ENCODE measurements around the gene DNAJB5. TPM values are rescaled to one million over a fixed set of nuclear protein-coding genes. Genes with fewer than 3 reads are reported as not detected.
"Not testable (repeated sequence)": the region's sequence is repeated elsewhere in the genome, so short reads cannot be mapped to it uniquely, and the experiment has no call there.

DNAJB5 gene
- 53.0 TPM for polyA plus RNA-seq (2013, experiment 1 of 2)
- 42.1 TPM for polyA plus RNA-seq (2013, experiment 2 of 2)

DNA sequence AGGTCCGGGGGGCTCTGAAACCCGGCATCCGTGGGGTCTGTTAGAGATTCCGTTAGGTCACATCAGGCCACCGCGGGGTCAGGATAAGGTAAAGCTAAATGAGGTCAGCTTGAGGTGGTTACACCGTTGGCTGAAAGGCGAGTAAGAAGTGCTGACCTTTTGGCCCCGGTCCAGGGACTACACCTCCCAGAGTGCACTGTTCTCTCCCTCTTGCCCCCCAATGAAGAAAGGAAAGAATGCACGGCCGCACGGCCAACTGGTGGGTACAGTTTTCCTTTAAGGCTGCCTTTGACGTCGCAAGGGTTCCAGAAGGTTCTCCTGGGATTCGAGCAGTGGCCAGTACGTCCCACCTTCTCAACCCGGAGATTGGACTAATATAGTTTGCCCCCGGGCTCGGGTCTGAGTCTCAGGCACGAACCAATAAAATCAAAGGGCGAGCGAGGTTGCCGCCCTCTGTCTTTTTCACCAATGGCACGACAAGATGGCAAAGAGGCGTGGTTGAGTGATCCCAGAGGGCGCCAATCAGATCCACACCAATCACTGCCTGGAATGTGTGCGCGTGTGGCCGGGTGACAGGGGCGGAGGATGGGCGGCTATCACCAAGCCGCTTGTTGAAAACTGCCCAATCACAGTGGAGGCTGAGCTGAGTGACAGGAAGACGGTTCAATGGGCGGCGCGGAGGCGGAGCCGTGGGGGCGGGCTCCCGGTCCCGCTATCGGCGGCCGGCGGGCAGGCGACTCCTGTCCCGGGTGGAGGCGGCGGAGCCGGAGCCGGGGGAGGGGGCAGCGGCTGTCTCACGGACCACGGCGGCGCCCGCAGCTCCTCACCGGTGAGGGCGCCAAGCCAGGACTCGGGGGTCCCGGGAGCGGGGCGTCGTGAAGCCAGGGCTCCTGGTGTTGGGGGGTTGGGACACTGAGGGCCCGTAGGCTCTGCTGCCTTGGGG lies at the start of gene DNAJB5:
Gene DNAJB5, plus strand, starts transcription at position 743 of the 943 bp plus-strand sequence. CDS start 886 bp downstream, outside the sequence.
- 1% methylated on average over 31 to 46 of the region's 65 CpGs for WGBS, 2 experiments (ENCODE audit: insufficient coverage in 2 of 2)
- H3K27ac ChIP-seq (ENCODE audit: low read depth, low read length, severe bottlenecking) = peak within 1 kb of the TSS; percentile 99

DNA sequence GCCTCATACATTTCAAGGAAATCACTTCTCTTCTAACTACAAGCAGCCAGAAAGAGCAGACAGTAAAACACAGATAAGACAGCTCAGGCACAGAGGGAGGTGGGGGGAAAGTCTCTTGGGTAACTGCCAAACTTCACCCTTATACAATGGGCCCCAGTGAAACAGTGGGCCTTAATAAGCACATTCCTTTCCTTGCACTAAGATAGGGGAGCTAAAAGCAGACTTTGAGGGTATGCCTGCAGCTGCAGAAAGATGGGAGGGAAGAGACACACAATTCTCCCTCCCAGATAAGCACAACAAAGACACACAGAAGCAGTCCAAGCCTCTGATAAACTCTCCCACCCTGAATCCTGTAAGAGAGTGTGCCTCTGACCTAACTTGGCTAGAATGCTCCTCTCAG lies 49.6 kb upstream of the DNAJB5 start:
- H3K27ac ChIP-seq (ENCODE audit: low read depth, low read length, severe bottlenecking) = peak overlapping the region; percentile 59
- H3K9me3 ChIP-seq (ENCODE audit: control insufficient read depth, low read length); H3K4me3 ChIP-seq (ENCODE audit: extremely low read depth, insufficient read depth, low read length, poor library complexity, severe bottlenecking); H3K36me3 ChIP-seq (ENCODE audit: control insufficient read depth, insufficient read depth, low read length): not testable (repeated sequence)
- peaks cover 14% of the 10 kb centered on the region for H3K4me1 ChIP-seq (ENCODE audit: control insufficient read depth, insufficient read depth, low read length, poor library complexity, severe bottlenecking)

More for the DNA sequence above, at the start of gene DNAJB5:
- no peaks in the 10 kb centered on the region for H3K9me3 ChIP-seq (ENCODE audit: control insufficient read depth, low read length)
- peaks cover 47% of the 10 kb centered on the region for H3K4me1 ChIP-seq (ENCODE audit: control insufficient read depth, insufficient read depth, low read length, poor library complexity, severe bottlenecking)
- peak within 1 kb of the TSS; percentile 83 for H3K4me3 ChIP-seq (ENCODE audit: extremely low read depth, insufficient read depth, low read length, poor library complexity, severe bottlenecking)
- H3K36me3 ChIP-seq (ENCODE audit: control insufficient read depth, insufficient read depth, low read length) = peaks cover 13% of the 10 kb centered on the region

DNA sequence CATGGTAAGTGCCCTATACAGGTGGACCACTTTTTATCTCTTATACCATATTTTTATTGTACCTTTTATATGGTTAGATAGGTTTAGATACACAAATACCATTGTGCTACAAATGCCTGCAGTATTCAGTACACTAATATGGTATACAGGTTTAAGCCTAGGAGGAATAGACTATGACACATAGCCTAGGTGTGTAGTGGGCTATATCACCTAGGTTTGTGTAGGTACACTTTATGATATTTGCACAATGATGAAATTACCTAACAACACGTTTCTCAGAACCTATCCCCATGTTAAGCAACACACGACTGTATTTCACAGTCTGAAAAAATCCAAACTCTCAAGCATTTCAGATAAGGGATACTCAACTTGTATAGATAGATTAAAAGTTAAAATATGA lies 41.1 kb upstream of the DNAJB5 start:
- no peaks in the 10 kb centered on the region for H3K4me1 ChIP-seq (ENCODE audit: control insufficient read depth, insufficient read depth, low read length, poor library complexity, severe bottlenecking)
- no CpG with 5 or more reads among the region's 2 CpGs for WGBS, 2 experiments (ENCODE audit: insufficient coverage in 2 of 2)
- no peaks in the 10 kb centered on the region for H3K9me3 ChIP-seq (ENCODE audit: control insufficient read depth, low read length)
- H3K27ac ChIP-seq (ENCODE audit: low read depth, low read length, severe bottlenecking) = no peak overlapping the region
- no peak overlapping the region for H3K4me3 ChIP-seq (ENCODE audit: extremely low read depth, insufficient read depth, low read length, poor library complexity, severe bottlenecking)
- H3K36me3 ChIP-seq (ENCODE audit: control insufficient read depth, insufficient read depth, low read length) = no peaks in the 10 kb centered on the region

DNA sequence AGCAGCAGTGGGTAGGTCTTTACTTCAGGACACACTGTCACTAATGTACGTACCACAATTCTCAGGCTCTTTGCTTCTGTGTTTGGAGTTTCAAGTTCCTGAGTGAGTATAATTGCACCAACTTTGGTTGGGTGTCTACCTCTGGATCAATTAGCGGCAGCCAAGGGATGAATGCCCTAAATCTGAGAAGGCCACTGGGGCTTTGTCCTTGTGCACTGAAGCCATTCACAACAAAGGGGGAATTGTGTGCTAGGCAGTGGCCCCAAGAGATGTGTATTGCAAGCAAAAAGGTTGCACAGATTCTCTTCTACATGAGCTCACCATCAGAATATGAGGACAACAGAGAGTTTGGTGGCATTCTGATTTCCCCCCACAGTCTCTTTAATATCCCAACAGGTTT lies 35.3 kb upstream of the DNAJB5 start:
- Histone ChIP-seq H3K36me3 (ENCODE audit: control insufficient read depth, insufficient read depth, low read length) (no peaks in the 10 kb centered on the region), H3K9me3 (ENCODE audit: control insufficient read depth, low read length) (no peaks in the 10 kb centered on the region), H3K4me3 (ENCODE audit: extremely low read depth, insufficient read depth, low read length, poor library complexity, severe bottlenecking) (no peak overlapping the region), H3K27ac (ENCODE audit: low read depth, low read length, severe bottlenecking) (no peak overlapping the region), H3K4me1 (ENCODE audit: control insufficient read depth, insufficient read depth, low read length, poor library complexity, severe bottlenecking) (no peaks in the 10 kb centered on the region)
- WGBS, 2 experiments (ENCODE audit: insufficient coverage in 2 of 2) = 83 to 93% methylated on average over 1 to 2 of the region's 2 CpGs

- not testable (repeated sequence) for H3K27ac ChIP-seq (ENCODE audit: low read depth, low read length, severe bottlenecking); H3K9me3 ChIP-seq (ENCODE audit: control insufficient read depth, low read length); H3K4me1 ChIP-seq (ENCODE audit: control insufficient read depth, insufficient read depth, low read length, poor library complexity, severe bottlenecking); H3K4me3 ChIP-seq (ENCODE audit: extremely low read depth, insufficient read depth, low read length, poor library complexity, severe bottlenecking); H3K36me3 ChIP-seq (ENCODE audit: control insufficient read depth, insufficient read depth, low read length)
- 85 to 90% methylated on average over 4 to 5 of the region's 7 CpGs for whole genome bisulfite sequencing, 2 experiments (ENCODE audit: insufficient coverage in 2 of 2)
These were observed 33.5 kb upstream of the DNAJB5 start for GRCh38 chr9:34956066-34956465.

- Histone ChIP-seq H3K27ac (ENCODE audit: low read depth, low read length, severe bottlenecking) (no peak overlapping the region), H3K9me3 (ENCODE audit: control insufficient read depth, low read length) (no peaks in the 10 kb centered on the region), H3K36me3 (ENCODE audit: control insufficient read depth, insufficient read depth, low read length) (no peaks in the 10 kb centered on the region), H3K4me1 (ENCODE audit: control insufficient read depth, insufficient read depth, low read length, poor library complexity, severe bottlenecking) (peaks cover 3% of the 10 kb centered on the region), H3K4me3 (ENCODE audit: extremely low read depth, insufficient read depth, low read length, poor library complexity, severe bottlenecking) (no peak overlapping the region)
- WGBS, 2 experiments (ENCODE audit: insufficient coverage in 2 of 2) = 71% methylated on average over 1 of the region's 4 CpGs; no CpG with 5 or more reads in 1 of the 2 experiments
These were observed 32.9 kb upstream of the DNAJB5 start for GRCh38 chr9:34956648-34957047.

DNA sequence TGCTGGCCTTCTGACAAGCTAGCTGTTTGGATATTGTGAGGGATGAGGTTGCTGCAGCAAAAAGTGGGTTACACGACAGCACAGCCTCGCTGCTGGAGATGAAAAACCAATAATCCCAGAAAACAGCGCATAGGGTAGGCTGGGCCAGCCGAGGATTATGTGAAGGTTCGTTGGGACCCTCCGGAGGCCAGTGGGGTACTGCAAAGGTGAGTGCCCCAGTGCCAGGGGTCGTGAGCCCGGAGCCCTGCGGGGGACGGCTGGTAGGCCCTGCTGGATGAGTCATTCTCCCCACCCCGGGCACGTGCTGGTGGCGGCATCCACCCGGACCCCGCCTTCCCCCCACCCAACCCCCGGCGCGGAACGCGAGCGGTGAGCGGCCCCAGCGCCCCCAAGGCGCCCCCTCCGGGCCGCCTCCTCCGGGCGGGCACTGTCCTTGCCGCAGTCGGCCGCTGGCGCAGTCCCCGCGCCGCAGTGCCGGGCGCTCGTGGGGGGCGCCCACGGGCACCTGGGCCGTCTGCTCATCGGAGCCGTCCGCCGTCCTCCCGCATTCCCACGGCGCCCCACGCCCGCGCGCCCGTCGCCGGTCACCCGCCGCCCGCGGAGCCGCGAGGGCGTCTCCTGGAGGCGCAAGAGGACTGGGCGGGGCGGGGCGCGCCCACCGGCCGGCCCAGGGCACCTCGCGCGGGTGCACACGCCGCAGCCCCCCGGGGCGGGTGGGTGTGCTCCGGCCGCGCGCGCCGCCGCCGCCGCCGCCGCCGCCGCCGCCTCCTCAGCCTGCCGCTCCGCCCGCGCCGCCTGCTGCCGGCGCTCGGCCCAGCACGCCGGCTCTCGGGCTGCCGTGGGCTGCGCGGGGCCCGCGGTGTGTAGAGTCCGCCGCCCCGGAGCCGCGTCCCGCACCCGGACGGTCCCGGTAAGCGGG lies 31.8 kb upstream of the DNAJB5 start, which contains the start of gene PHF24:
Gene PHF24, plus strand, starts transcription at position 794 of the 919 bp plus-strand sequence. CDS start 13,014 bp downstream, outside the sequence.
- Histone ChIP-seq H3K36me3 (ENCODE audit: control insufficient read depth, insufficient read depth, low read length) (no peaks in the 10 kb centered on the region), H3K27ac (ENCODE audit: low read depth, low read length, severe bottlenecking) (no peak within 1 kb of the TSS), H3K4me1 (ENCODE audit: control insufficient read depth, insufficient read depth, low read length, poor library complexity, severe bottlenecking) (peaks cover 12% of the 10 kb centered on the region), H3K9me3 (ENCODE audit: control insufficient read depth, low read length) (no peaks in the 10 kb centered on the region), H3K4me3 (ENCODE audit: extremely low read depth, insufficient read depth, low read length, poor library complexity, severe bottlenecking) (peak within 1 kb of the TSS; percentile 35)
- 0 to 1% methylated on average over 54 to 68 of the region's 116 CpGs for WGBS, 2 experiments (ENCODE audit: insufficient coverage in 2 of 2)

DNA sequence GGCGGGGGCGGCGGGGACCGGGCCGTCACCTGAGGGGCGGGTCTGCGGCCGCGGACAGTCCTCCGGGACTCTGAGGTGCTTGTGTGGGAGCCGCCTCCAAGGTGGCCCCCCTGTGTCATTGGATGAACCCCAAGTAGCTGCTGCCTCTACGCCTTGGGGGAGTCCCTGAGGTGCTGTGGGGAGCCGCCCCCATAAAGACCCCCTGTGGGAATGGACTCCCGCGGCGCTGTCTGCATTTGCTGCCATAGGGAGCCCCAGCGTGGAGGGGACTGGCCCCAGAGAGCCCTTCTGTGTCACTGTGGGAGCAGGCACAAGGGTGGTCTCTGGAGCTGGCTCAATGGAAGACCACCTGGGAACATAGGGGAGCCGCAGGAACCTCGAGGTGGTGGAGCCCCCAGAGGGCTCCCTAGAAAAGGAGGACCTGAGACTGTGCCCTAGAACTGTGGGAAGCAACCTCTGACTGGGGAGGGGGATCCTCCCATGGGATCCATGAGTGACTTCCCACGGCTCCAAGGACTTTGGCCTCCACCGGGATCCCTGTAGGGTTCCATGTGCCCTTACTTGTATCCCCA lies 31.0 kb upstream of the DNAJB5 start:
- Histone ChIP-seq H3K4me3 (ENCODE audit: extremely low read depth, insufficient read depth, low read length, poor library complexity, severe bottlenecking) (peak overlapping the region; percentile 25), H3K4me1 (ENCODE audit: control insufficient read depth, insufficient read depth, low read length, poor library complexity, severe bottlenecking) (peaks cover 12% of the 10 kb centered on the region), H3K36me3 (ENCODE audit: control insufficient read depth, insufficient read depth, low read length) (no peaks in the 10 kb centered on the region), H3K9me3 (ENCODE audit: control insufficient read depth, low read length) (no peaks in the 10 kb centered on the region), H3K27ac (ENCODE audit: low read depth, low read length, severe bottlenecking) (no peak overlapping the region)
- 23 to 28% methylated on average over 5 to 19 of the region's 21 CpGs for WGBS, 2 experiments (ENCODE audit: insufficient coverage in 2 of 2)

GRCh38 chr9:34959461-34959860 lies 30.1 kb upstream of the DNAJB5 start:
- H3K4me1 ChIP-seq (ENCODE audit: control insufficient read depth, insufficient read depth, low read length, poor library complexity, severe bottlenecking) = peaks cover 12% of the 10 kb centered on the region
- H3K36me3 ChIP-seq (ENCODE audit: control insufficient read depth, insufficient read depth, low read length) = no peaks in the 10 kb centered on the region
- H3K9me3 ChIP-seq (ENCODE audit: control insufficient read depth, low read length) = no peaks in the 10 kb centered on the region
- no peak overlapping the region for H3K27ac ChIP-seq (ENCODE audit: low read depth, low read length, severe bottlenecking)
- 79 to 91% methylated on average over 4 of the region's 4 CpGs for WGBS, 2 experiments (ENCODE audit: insufficient coverage in 2 of 2)
- no peak overlapping the region for H3K4me3 ChIP-seq (ENCODE audit: extremely low read depth, insufficient read depth, low read length, poor library complexity, severe bottlenecking)
